A549 (cell line): ENCODE measurements around the gene SIK3. TPM values are rescaled to one million over a fixed set of nuclear protein-coding genes. Genes with fewer than 3 reads are reported as not detected.

Source experiments
- ATAC-seq, 2 experiments: fragments of 200-7000 bp in 1 of 2; fragments of >200 bp in 1 of 2; cut with Nextera tagmentation in 1 of 2; cut with Tn5 transposase in 1 of 2; 3 replicates each; pipeline versions ENCODE4 v1.8.0 to v1.9.1; 2018 to 2020; ENCODE audit warnings: mild to moderate bottlenecking in 1 of 2, moderate library complexity in 1 of 2
- CTCF ChIA-PET: fragments of 300-600 bp; sonication (Branson Sonifier 250); formaldehyde crosslinking; extraction: SDS; loops from one replicate; lab custom pipeline; 2021; ENCODE audit warnings: antibody characterized with exemption, inconsistent platforms; lab: Yijun Ruan, JAX
- POLR2A ChIA-PET: fragments of 350-600 bp; formaldehyde crosslinking; extraction: SDS; loops from one replicate; lab custom pipeline; 2021; ENCODE audit warnings: antibody characterized with exemption, inconsistent platforms; lab: Yijun Ruan, JAX
- DNase-seq, 2 experiments: peaks; one replicate each; pipeline versions ENCODE4 v3.0.0 to v3.0.0-alpha.2; 2011 to 2016; ENCODE audit warnings: low read depth in 1 of 2, low spot score in 1 of 2
- FAIRE-seq: peaks from 2 replicates; lab custom pipeline; 2011; peaks lifted over from hg19 to GRCh38; lab: Jason Lieb, UNC
- H3K27ac ChIP-seq, 2 experiments: fragments of >200 bp; sonication (Bioruptor Twin); formaldehyde crosslinking; 3 replicates each; pipeline ENCODE4 v1.5.1; 2016 to 2017
- H3K4me1 ChIP-seq: fragments of >200 bp; sonication (Bioruptor Twin); formaldehyde crosslinking; 3 replicates; pipeline ENCODE4 v1.6.1; 2016
- H3K4me2 ChIP-seq: fragments of >200 bp; sonication (Bioruptor Twin); formaldehyde crosslinking; 3 replicates; pipeline ENCODE4 v1.6.1; 2016
- H3K4me3 ChIP-seq: fragments of >200 bp; sonication (Bioruptor Twin); formaldehyde crosslinking; 3 replicates; pipeline ENCODE4 v1.5.1; 2016
- H3K9me3 ChIP-seq: fragments of >200 bp; sonication (Bioruptor Twin); formaldehyde crosslinking; 3 replicates; pipeline ENCODE4 v1.6.1; 2016
- CBX8 ChIP-seq: fragments of 200-600 bp; sonication (generic); IDR thresholded peaks from 2 replicates; pipeline ENCODE4 v1.6.1; 2016
- CEBPB ChIP-seq, 2 experiments: fragments of >200 bp in 1 of 2; sonication (Bioruptor Twin) in 1 of 2; formaldehyde crosslinking in 1 of 2; IDR thresholded peaks; 2 replicates each; pipeline ENCODE4 v1.6.1; 2012 to 2016
- EHF ChIP-seq: fragments of 250-450 bp; sonication (Bioruptor Pico); IDR thresholded peaks from 2 replicates; pipeline ENCODE4 v1.5.0; 2020; ENCODE audit warnings: mild to moderate bottlenecking
- EHMT2 ChIP-seq: fragments of 200-600 bp; sonication (generic); IDR thresholded peaks from 2 replicates; pipeline ENCODE4 v1.6.1; 2016; ENCODE audit warnings: antibody characterized with exemption, low read depth, mild to moderate bottlenecking, moderate library complexity
- GATA3 ChIP-seq: IDR thresholded peaks from 2 replicates; pipeline ENCODE4 v1.6.1; 2012; ENCODE audit warnings: borderline replicate concordance
- JUN ChIP-seq, 2 experiments: fragments of >200 bp; sonication (Bioruptor Twin); formaldehyde crosslinking; IDR thresholded peaks; 2 replicates in 1 of 2; 3 replicates in 1 of 2; pipeline ENCODE4 v1.6.1; 2016 to 2017
- KDM1A ChIP-seq: fragments of 200-600 bp; sonication (generic); IDR thresholded peaks from 2 replicates; pipeline ENCODE4 v1.6.1; 2016; ENCODE audit warnings: low read depth, mild to moderate bottlenecking
- KDM5A ChIP-seq: fragments of 200-600 bp; sonication (generic); IDR thresholded peaks from 2 replicates; pipeline ENCODE4 v1.6.1; 2016; ENCODE audit warnings: antibody characterized with exemption, mild to moderate bottlenecking
- MAZ ChIP-seq: fragments of 150-350 bp; IDR thresholded peaks from 2 replicates; pipeline ENCODE4 v1.6.1; 2014; ENCODE audit warnings: antibody characterized with exemption, low read depth, low read length, borderline replicate concordance
- MYC ChIP-seq: IDR thresholded peaks from 2 replicates; pipeline ENCODE4 v1.6.1; 2012; ENCODE audit warnings: mild to moderate bottlenecking, inconsistent platforms, low read length, improper control_type of control experiment, borderline replicate concordance
- NFE2L2 ChIP-seq: fragments of 150-350 bp; conservative IDR thresholded peaks from 2 replicates; pipeline ENCODE4 v1.6.1; 2014; ENCODE audit warnings: low read length
- POLR2A ChIP-seq: IDR thresholded peaks from 2 replicates; pipeline ENCODE4 v1.6.1; 2012; ENCODE audit warnings: mild to moderate bottlenecking, low read length
- RFX5 ChIP-seq: fragments of 450-650 bp; IDR thresholded peaks from 2 replicates; pipeline ENCODE4 v1.7.1; 2014; ENCODE audit warnings: antibody characterized with exemption, mild to moderate bottlenecking, moderate library complexity
- SREBF2 ChIP-seq: fragments of 450-650 bp; IDR thresholded peaks from 2 replicates; pipeline ENCODE4 v1.6.1; 2014; ENCODE audit warnings: mild to moderate bottlenecking, moderate library complexity
- TFCP2L1 ChIP-seq: fragments of 250-450 bp; sonication (Bioruptor Pico); IDR thresholded peaks from 2 replicates; pipeline ENCODE4 v1.5.0; 2021; ENCODE audit warnings: mild to moderate bottlenecking
- ZFP36 ChIP-seq: fragments of 450-650 bp; IDR thresholded peaks from 2 replicates; pipeline ENCODE4 v1.6.1; 2014; ENCODE audit warnings: borderline replicate concordance; ENCODE audit not compliant: partially characterized antibody
- ZNF302 ChIP-seq: fragments of 250-450 bp; sonication (Bioruptor Pico); IDR thresholded peaks from 2 replicates; pipeline ENCODE4 v1.9.0; 2021; ENCODE audit warnings: inconsistent platforms, mild to moderate bottlenecking, moderate library complexity
- WGBS: methylation state at CpG from one replicate; pipeline ENCODE4 v1.1.6; 2017; ENCODE audit errors: missing lambda C conversion rate; 5-methylcytosine and 5-hydroxymethylcytosine counted together
- polyA plus RNA-seq, 4 experiments: library from polyadenylated mRNA; depleted of rRNA in 3 of 4; stranded (reverse); fragments of >200 nt; fragmentation: RNase III in 1 of 4; extraction: RNeasy Plus Mini Kit Qiagen cat#74134 plus additional on column Dnase treatment in 1 of 4; gene quantifications; 2 replicates in 3 of 4; 3 replicates in 1 of 4; pipeline ENCODE4 v1.2.3, GENCODE V29; 2011 to 2017
- TF ChIP-seq, protein P1 (sequence below): fragments of 450-650 bp; IDR thresholded peaks from 2 replicates; pipeline ENCODE4 v1.6.1; 2014; ENCODE audit warnings: antibody characterized with exemption
- TF ChIP-seq, protein P2 (sequence below): fragments of 150-350 bp; IDR thresholded peaks from 2 replicates; pipeline ENCODE4 v1.6.1; 2014; ENCODE audit warnings: low read depth, mild to moderate bottlenecking, low read length
- TF ChIP-seq, protein P3 (sequence below): IDR thresholded peaks from 2 replicates; pipeline ENCODE4 v1.6.1; 2012
- TF ChIP-seq, protein P4 (sequence below): fragments of >200 bp; sonication (Bioruptor Twin); formaldehyde crosslinking; IDR thresholded peaks from 3 replicates; pipeline ENCODE4 v1.5.1; 2016
- TF ChIP-seq, protein P5 (sequence below): fragments of 250-450 bp; sonication (Bioruptor Pico); IDR thresholded peaks from 2 replicates; pipeline ENCODE4 v1.5.0; 2020; ENCODE audit warnings: low read depth, mild to moderate bottlenecking, moderate library complexity

The SIK3 gene
- polyA plus RNA-seq, 2 of the 4 experiments (the other 2 are of a cell fraction), result 8.2 to 9.0 TPM

DNA sequence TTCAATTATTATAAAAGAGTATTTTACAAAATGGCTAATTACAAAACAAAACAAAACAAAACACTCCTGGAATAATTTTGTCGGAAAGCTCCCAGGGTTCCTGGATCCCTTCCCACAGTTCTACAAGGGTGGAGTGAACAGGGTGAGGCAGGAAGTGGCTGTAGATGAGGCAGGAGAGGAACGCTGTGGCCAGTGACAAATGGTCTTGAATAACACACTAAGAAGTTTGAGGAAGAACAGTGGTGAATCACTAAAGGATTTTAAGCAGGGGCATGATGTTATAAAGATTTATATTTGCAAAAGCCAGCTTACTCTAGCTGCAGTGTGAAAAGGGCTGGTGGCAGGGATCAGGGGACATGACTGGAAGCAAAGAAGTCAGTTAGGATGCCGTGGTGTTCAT, 227.0 kb downstream of the SIK3 start:
- TF ChIP-seq ZFP36 (no peak), EHMT2 (no peak), KDM1A (no peak), KDM5A (no peak), ZNF302 (CRISPR knock-in tag) (no peak), RFX5 (no peak)
- TF ChIP-seq, protein P1, sequence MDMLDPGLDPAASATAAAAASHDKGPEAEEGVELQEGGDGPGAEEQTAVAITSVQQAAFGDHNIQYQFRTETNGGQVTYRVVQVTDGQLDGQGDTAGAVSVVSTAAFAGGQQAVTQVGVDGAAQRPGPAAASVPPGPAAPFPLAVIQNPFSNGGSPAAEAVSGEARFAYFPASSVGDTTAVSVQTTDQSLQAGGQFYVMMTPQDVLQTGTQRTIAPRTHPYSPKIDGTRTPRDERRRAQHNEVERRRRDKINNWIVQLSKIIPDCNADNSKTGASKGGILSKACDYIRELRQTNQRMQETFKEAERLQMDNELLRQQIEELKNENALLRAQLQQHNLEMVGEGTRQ, result no peak
- TF ChIP-seq, all 56 proteins: peak for 0
- ChIA-PET CTCF (interaction anchor here (0.7 to 1.2 kb wide), 2 partner anchors 9 to 80 kb away, joined by 3 to 4 read pairs; partner anchors contain the start of gene APOA5), POLR2A (no interaction called here)
- 73% methylated on average over 3 of the region's 3 CpGs for WGBS
- no peak overlapping the region for H3K4me3 ChIP-seq
- H3K4me1 ChIP-seq, result no peaks in the 10 kb centered on the region
- FAIRE-seq (no peak), DNase-seq (no peak), ATAC-seq (no peak)
- H3K27ac ChIP-seq, result no peak overlapping the region
- no peak overlapping the region for H3K4me2 ChIP-seq
- no peaks in the 10 kb centered on the region for H3K9me3 ChIP-seq

DNA sequence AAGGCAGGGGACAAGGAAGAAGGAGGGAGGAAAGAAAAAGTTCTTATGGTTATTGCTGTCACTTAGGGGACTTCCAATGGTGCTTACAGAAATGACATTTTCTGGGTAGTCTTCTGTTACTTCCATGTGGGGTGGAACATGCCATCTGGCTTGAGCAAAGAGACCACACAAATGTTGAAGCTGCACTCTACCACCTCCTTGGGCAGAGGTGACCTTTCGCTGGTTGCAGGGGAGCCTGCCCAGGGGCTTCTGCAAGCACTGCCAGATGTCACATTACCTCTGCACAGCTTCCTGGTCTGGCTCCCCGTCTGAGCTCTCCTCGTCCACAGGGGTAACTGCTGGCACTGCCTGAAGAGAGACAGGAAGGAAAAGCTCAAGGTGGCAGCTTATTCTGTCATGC, 228.2 kb downstream of the SIK3 start:
- ChIA-PET POLR2A (no interaction called here), CTCF (no interaction called here)
- Histone ChIP-seq H3K27ac (no peak overlapping the region), H3K4me1 (no peaks in the 10 kb centered on the region), H3K4me2 (no peak overlapping the region), H3K4me3 (no peak overlapping the region), H3K9me3 (no peaks in the 10 kb centered on the region)
- no peak for FAIRE-seq
- no peak for DNase-seq
- ATAC-seq, result no peak
- WGBS, result 64% methylated on average over 3 of the region's 3 CpGs
- TF ChIP-seq JUN (IDR thresholded peaks at IDR 0.05) (no peak), TFCP2L1 (no peak), SREBF2 (no peak), MAZ (no peak), KDM5A (no peak), RFX5 (no peak), CBX8 (no peak), EHF (CRISPR knock-in tag) (no peak), POLR2A (no peak), CEBPB (IDR thresholded peaks at IDR 0.05) (no peak), NFE2L2 (no peak), ZNF302 (CRISPR knock-in tag) (no peak), GATA3 (no peak), MYC (no peak)
- TF ChIP-seq, protein P2, sequence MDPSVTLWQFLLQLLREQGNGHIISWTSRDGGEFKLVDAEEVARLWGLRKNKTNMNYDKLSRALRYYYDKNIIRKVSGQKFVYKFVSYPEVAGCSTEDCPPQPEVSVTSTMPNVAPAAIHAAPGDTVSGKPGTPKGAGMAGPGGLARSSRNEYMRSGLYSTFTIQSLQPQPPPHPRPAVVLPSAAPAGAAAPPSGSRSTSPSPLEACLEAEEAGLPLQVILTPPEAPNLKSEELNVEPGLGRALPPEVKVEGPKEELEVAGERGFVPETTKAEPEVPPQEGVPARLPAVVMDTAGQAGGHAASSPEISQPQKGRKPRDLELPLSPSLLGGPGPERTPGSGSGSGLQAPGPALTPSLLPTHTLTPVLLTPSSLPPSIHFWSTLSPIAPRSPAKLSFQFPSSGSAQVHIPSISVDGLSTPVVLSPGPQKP, result no peak
- TF ChIP-seq, protein P3, sequence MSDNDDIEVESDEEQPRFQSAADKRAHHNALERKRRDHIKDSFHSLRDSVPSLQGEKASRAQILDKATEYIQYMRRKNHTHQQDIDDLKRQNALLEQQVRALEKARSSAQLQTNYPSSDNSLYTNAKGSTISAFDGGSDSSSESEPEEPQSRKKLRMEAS, result no peak
- TF ChIP-seq, protein P4, sequence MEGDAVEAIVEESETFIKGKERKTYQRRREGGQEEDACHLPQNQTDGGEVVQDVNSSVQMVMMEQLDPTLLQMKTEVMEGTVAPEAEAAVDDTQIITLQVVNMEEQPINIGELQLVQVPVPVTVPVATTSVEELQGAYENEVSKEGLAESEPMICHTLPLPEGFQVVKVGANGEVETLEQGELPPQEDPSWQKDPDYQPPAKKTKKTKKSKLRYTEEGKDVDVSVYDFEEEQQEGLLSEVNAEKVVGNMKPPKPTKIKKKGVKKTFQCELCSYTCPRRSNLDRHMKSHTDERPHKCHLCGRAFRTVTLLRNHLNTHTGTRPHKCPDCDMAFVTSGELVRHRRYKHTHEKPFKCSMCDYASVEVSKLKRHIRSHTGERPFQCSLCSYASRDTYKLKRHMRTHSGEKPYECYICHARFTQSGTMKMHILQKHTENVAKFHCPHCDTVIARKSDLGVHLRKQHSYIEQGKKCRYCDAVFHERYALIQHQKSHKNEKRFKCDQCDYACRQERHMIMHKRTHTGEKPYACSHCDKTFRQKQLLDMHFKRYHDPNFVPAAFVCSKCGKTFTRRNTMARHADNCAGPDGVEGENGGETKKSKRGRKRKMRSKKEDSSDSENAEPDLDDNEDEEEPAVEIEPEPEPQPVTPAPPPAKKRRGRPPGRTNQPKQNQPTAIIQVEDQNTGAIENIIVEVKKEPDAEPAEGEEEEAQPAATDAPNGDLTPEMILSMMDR, result no peak
- TF ChIP-seq, protein P5, sequence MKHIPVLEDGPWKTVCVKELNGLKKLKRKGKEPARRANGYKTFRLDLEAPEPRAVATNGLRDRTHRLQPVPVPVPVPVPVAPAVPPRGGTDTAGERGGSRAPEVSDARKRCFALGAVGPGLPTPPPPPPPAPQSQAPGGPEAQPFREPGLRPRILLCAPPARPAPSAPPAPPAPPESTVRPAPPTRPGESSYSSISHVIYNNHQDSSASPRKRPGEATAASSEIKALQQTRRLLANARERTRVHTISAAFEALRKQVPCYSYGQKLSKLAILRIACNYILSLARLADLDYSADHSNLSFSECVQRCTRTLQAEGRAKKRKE (CRISPR knock-in tag), result no peak
